Naive thymus-derived CD4-positive, alpha-beta T cell (primary cell): Measurements from ENCODE around the gene HOXB3. TPM values are rescaled to one million over a fixed set of nuclear protein-coding genes. Genes with fewer than 3 reads are reported as not detected.

ENCODE experiments used
- ATAC-seq: fragments of 150-1000 bp; cut with Tn5 transposase; 2 replicates; pipeline ENCODE4 v1.10.0; 2021; ENCODE audit warnings: mild to moderate bottlenecking, moderate library complexity
- CTCF ChIA-PET: fragments of 350-600 bp; sonication (Branson Sonifier 250); formaldehyde crosslinking; loops from one replicate; lab custom pipeline; 2021; ENCODE audit warnings: antibody characterized with exemption; lab: Charles Lee
- POLR2A ChIA-PET: fragments of 350-600 bp; sonication (Branson Sonifier 250); formaldehyde crosslinking; loops from one replicate; lab custom pipeline; 2021; ENCODE audit warnings: antibody characterized with exemption, inconsistent platforms; lab: Charles Lee
- DNase-seq, 9 donors: peaks; one replicate each; pipeline versions ENCODE4 v3.0.0 to v3.0.0-alpha.2; 2020 to 2022; ENCODE audit warnings: mixed read lengths in 1 of 9
- H3K27ac ChIP-seq: one replicate; pipeline ENCODE4 v1.7.0; 2013; ENCODE audit warnings: mild to moderate bottlenecking, low read depth, low read length, moderate library complexity
- H3K27me3 ChIP-seq, 2 donors: one replicate each; pipeline ENCODE4 v1.7.0; 2013; ENCODE audit warnings: low read length in 2 of 2, mild to moderate bottlenecking in 2 of 2, moderate library complexity in 2 of 2; ENCODE audit not compliant: control insufficient read depth in 2 of 2, insufficient read depth in 2 of 2
- H3K36me3 ChIP-seq, 3 experiments: 1 replicate in 2 of 3; 2 replicates in 1 of 3; pipeline ENCODE4 v1.7.0; 2013; ENCODE audit warnings: low read length in 3 of 3, mild to moderate bottlenecking in 3 of 3, moderate library complexity in 1 of 3; ENCODE audit not compliant: insufficient read depth in 3 of 3, control insufficient read depth in 2 of 3
- H3K4me1 ChIP-seq, 2 donors: one replicate each; pipeline ENCODE4 v1.7.0; 2013; ENCODE audit warnings: low read length in 2 of 2, mild to moderate bottlenecking in 2 of 2, moderate library complexity in 1 of 2; ENCODE audit not compliant: control insufficient read depth in 2 of 2, insufficient read depth in 2 of 2
- H3K4me3 ChIP-seq: 2 replicates; pipeline ENCODE4 v1.7.0; 2013; ENCODE audit warnings: mild to moderate bottlenecking, low read length
- H3K9me3 ChIP-seq, 3 experiments: 1 replicate in 2 of 3; 2 replicates in 1 of 3; pipeline ENCODE4 v1.7.0; 2013; ENCODE audit warnings: low read length in 3 of 3; ENCODE audit not compliant: control insufficient read depth in 2 of 3
- H3K27ac Mint-ChIP-seq, 9 donors: one replicate each; pipeline ENCODE4 v1.8.0; 2020 to 2022; ENCODE audit warnings: mixed read lengths in 9 of 9, mild to moderate bottlenecking in 8 of 9, moderate library complexity in 5 of 9, inconsistent platforms in 2 of 9
- H3K27me3 Mint-ChIP-seq, 5 donors: one replicate each; pipeline ENCODE4 v1.8.0; 2021 to 2022; ENCODE audit warnings: mixed read lengths in 5 of 5, mild to moderate bottlenecking in 1 of 5
- H3K36me3 Mint-ChIP-seq, 5 donors: one replicate each; pipeline ENCODE4 v1.8.0; 2020 to 2022; ENCODE audit warnings: mixed read lengths in 5 of 5, mild to moderate bottlenecking in 3 of 5, inconsistent platforms in 1 of 5
- H3K4me1 Mint-ChIP-seq, 7 donors: one replicate each; pipeline ENCODE4 v1.8.0; 2020 to 2022; ENCODE audit warnings: mixed read lengths in 7 of 7, mild to moderate bottlenecking in 3 of 7, inconsistent platforms in 1 of 7
- H3K4me3 Mint-ChIP-seq, 10 donors: one replicate each; pipeline ENCODE4 v1.8.0; 2020 to 2022; ENCODE audit warnings: mild to moderate bottlenecking in 10 of 10, mixed read lengths in 10 of 10, moderate library complexity in 6 of 10, inconsistent platforms in 2 of 10
- H3K9me3 Mint-ChIP-seq, 11 donors: one replicate each; pipeline ENCODE4 v1.8.0; 2020 to 2022; ENCODE audit warnings: mixed read lengths in 11 of 11, mild to moderate bottlenecking in 4 of 11, inconsistent platforms in 1 of 11, moderate library complexity in 1 of 11
- intact Hi-C, 2 donors: fragments of 100-400 bp; cut with micrococcal nuclease; formaldehyde crosslinking; loops; one replicate each; pipeline ENCODE4 v1.15.1; 2023
- polyA plus RNA-seq, 2 donors: library from polyadenylated mRNA; unstranded; fragments of 300-500 nt; fragmentation: Illumina TruSeq; gene quantifications; one replicate each; pipeline ENCODE4 v1.2.3, GENCODE V29; 2021
- total RNA-seq, 6 experiments: library from RNA in 5 of 6; stranded (reverse) in 5 of 6; gene quantifications; 1 replicate in 5 of 6; 2 replicates in 1 of 6; pipeline ENCODE4 v1.2.3 and lab custom pipeline; 2021 to 2026

HOXB3 gene
- total and polyA plus RNA-seq, 7 experiments from 2014 or later = 0.11 to 14.6 (median 5.8) TPM; not detected in 1

DNA sequence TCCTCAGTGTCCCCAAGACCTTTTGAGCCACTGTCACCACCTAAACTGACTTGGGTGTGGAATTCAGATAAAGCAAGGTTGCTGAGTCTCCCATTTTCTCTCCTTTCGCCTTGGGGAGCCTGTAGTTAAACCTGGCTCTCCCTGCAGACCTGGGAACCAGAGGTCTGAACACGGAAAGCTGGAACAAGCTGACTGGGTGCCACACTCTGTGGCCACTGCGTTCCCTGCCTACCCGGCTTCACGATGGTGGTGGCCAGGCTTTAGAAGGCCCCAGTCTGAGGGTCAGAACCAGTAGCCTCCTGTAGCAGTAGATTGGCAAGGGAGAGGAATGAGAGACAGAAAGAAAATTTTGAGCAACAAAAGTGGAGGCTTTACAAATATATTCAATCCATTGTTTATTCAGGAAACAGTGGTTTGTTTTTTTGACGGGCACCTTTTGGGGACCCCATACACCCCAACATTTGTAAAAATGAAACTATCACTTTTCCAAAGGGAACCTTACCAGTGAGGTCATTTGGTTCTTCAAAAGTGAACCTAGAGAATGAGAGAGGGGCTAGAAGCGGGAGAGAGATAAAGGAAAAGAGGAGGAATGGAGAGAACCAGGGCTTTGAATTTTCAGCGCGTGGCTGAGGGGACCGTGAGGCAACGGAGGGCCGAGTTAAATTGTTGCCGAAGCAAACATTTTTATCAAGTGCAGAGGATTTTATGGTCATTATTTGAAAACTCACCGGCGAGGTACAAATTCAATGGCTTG, 26.9 kb upstream of the HOXB3 start:
- Mint-ChIP-seq H3K27ac (peak overlapping the region in 5 of 9 donors; percentile 15 to 77 (median 50)), H3K9me3 (peaks cover 0 to 3% (median 0%) of the 10 kb centered on the region in 11 donors), H3K4me1 (peaks cover 36 to 62% (median 48%) of the 10 kb centered on the region in 7 donors), H3K36me3 (peaks cover 0 to 3% (median 0%) of the 10 kb centered on the region in 5 donors), H3K4me3 (peak overlapping the region in 7 of 10 donors; percentile 1 to 40 (median 22)), H3K27me3 (peaks cover 86 to 93% (median 90%) of the 10 kb centered on the region in 5 donors)
- CTCF ChIA-PET = interaction anchor here (0.8 to 2.6 kb wide), 7 partner anchors 16 to 591 kb away, joined by 3 to 6 read pairs (median 4); no protein-coding TSS in a partner anchor
- Histone ChIP-seq H3K27ac (no peak overlapping the region), H3K27me3 (peaks cover 35 to 61% of the 10 kb centered on the region in 2 donors), H3K4me3 (no peak overlapping the region), H3K9me3 (no peaks in the 10 kb centered on the region), H3K4me1 (peaks cover 27 to 36% of the 10 kb centered on the region in 2 donors), H3K36me3 (no peaks in the 10 kb centered on the region)
- POLR2A ChIA-PET = interaction anchor here (1.0 kb wide), 1 partner anchor 10 kb away, joined by 3 read pairs; no protein-coding TSS in a partner anchor
- DNase-seq (no peak), ATAC-seq (no peak)
- intact Hi-C loops = loop anchor here (5.0 to 10.0 kb wide), 4 partner anchors 535 to 1348 kb away; partner anchors contain the start of genes DLX4 (in 1 of the 2), PNPO (in 1 of the 2) and SCRN2 (in 1 of the 2)

DNA sequence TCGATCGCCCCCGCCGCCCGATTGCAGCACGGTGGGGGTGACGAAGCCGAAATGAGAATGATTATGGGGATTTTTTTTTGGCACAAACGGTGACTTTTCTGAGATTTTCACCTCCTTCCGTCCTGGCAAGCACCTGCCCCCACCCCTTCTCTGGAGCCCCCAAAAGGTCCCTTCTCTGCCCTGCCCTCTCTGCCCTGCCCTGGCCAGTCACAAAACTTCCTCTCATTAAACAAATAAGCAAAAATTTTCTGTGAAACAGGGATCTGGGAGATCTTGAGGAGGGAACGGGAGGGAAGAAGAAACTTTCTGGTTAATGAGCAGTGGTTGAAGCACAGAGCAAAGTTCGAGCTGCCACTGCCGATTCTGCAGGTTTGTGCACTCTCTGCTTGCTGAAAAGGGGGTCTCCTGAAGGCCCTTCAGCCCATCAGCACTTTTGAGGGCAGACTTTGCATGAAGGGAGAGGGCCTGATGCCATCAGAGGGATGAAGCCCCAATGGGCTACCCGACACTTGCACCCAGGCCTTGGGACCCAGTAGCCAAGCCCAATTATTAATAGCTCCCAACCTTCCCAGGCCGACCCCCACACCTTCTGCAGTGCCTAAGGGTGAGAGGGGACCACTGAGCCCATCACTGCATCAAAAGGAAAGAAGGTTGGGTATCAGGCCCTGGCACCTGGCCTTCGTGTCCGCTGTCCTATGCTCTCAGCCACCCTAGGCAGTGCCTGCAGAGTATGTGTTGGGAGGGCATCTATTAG, 26.1 kb upstream of the HOXB3 start:
- peaks cover 0 to 4% (median 0%) of the 10 kb centered on the region in 11 donors for H3K9me3 Mint-ChIP-seq
- no peak overlapping the region for H3K27ac ChIP-seq
- H3K4me3 Mint-ChIP-seq = peak overlapping the region in 3 of 10 donors; percentile 1 to 51 (median 37)

DNA sequence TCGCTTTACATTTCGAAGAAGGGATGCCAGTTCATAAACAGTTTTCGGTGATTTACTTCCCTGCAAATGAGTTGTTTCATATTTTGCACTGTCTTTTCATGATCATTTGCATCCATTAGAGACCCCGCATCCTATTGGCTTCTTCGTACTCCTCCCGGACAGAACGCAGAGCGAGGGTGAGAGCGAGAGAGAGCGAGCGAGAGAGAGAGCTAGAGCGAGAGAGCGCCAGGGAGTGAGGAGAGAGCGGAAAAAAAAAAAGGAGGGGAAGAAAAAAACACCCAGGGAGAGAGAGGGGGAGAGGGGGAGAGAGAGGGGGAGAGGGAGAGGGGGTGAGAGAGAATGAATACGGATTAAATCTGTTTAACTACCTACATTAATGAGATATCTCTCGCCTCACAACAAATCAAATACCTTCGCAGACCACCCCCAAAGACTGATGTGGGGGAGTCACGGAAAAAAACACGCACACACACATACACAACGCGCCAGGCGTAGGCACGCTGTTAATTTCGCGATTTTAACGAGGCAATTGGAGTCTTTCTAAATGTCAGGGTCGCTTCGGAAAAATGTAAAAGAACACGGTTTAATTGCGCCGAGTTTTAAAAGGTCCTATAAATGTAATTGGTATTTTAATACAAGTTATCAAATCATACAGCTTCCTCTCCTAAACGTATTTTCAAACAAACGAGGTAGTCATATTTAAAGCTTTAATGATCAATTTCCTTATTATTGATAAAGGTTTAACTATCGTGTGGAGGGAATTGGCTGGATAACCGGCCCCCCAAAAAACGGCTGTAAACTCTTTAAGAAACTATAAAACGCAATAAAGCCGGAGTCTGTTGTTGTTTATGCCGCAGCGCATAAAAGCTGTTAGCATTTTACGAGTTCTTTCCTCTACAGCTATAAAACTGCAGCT, 25.3 kb upstream of the HOXB3 start, which contains the start of gene HOXB8:
HOXB8 (minus strand) TSS at position 246 of the 916 bp plus-strand sequence. CDS start 588 bp downstream, outside the sequence.
- Mint-ChIP-seq H3K27ac (peak within 1 kb of the TSS in 3 of 9 donors; percentile 21 to 83 (median 28)), H3K4me1 (peaks cover 48 to 77% (median 61%) of the 10 kb centered on the region in 7 donors), H3K27me3 (peaks cover 81 to 91% (median 88%) of the 10 kb centered on the region in 5 donors), H3K36me3 (peaks cover 0 to 1% (median 0%) of the 10 kb centered on the region in 5 donors), H3K4me3 (peak within 1 kb of the TSS; percentile 21 to 95 (median 71)), H3K9me3 (peaks cover 0 to 4% (median 0%) of the 10 kb centered on the region in 11 donors)
- Histone ChIP-seq H3K4me3 (no peak within 1 kb of the TSS), H3K9me3 (no peaks in the 10 kb centered on the region), H3K27ac (no peak within 1 kb of the TSS), H3K36me3 (no peaks in the 10 kb centered on the region), H3K27me3 (peaks cover 35 to 66% of the 10 kb centered on the region in 2 donors), H3K4me1 (peaks cover 34 to 49% of the 10 kb centered on the region in 2 donors)
- ATAC-seq = no peak
- CTCF ChIA-PET = interaction anchor here (0.7 to 1.9 kb wide), 5 partner anchors 14 to 590 kb away, joined by 3 to 6 read pairs (median 5); partner anchors contain the start of gene HOXB5
- no peak for DNase-seq
- intact Hi-C loops = loop anchor here (5.0 to 10.0 kb wide), 4 partner anchors 533 to 1349 kb away; partner anchors contain the start of genes DLX4 (in 1 of the 2), PNPO (in 1 of the 2) and SCRN2 (in 1 of the 2)
- POLR2A ChIA-PET = interaction anchor here (0.8 to 0.9 kb wide), 3 partner anchors 8 to 91 kb away, joined by 3 to 5 read pairs (median 3); no protein-coding TSS in a partner anchor

More for the DNA sequence above, 26.1 kb upstream of the HOXB3 start:
- DNase-seq (no peak), ATAC-seq (no peak)
- Mint-ChIP-seq H3K36me3 (peaks cover 0 to 3% (median 0%) of the 10 kb centered on the region in 5 donors), H3K4me1 (peaks cover 42 to 69% (median 55%) of the 10 kb centered on the region in 7 donors), H3K27me3 (peaks cover 84 to 93% (median 90%) of the 10 kb centered on the region in 5 donors), H3K27ac (peak overlapping the region in 2 of 9 donors; percentile 50 to 72)
- intact Hi-C loops = loop anchor here (5.0 to 10.0 kb wide), 4 partner anchors 534 to 1349 kb away; partner anchors contain the start of genes DLX4 (in 1 of the 2), PNPO (in 1 of the 2) and SCRN2 (in 1 of the 2)
- Histone ChIP-seq H3K4me1 (peaks cover 32 to 42% of the 10 kb centered on the region in 2 donors), H3K27me3 (peaks cover 35 to 64% of the 10 kb centered on the region in 2 donors), H3K36me3 (no peaks in the 10 kb centered on the region), H3K4me3 (no peak overlapping the region), H3K9me3 (no peaks in the 10 kb centered on the region)
- ChIA-PET POLR2A (interaction anchor here (0.9 kb wide), 1 partner anchor 9 kb away, joined by 3 read pairs; no protein-coding TSS in a partner anchor), CTCF (interaction anchor here (0.7 to 1.9 kb wide), 4 partner anchors 15 to 591 kb away, joined by 3 to 6 read pairs (median 5); partner anchors contain the start of gene HOXB5)

DNA sequence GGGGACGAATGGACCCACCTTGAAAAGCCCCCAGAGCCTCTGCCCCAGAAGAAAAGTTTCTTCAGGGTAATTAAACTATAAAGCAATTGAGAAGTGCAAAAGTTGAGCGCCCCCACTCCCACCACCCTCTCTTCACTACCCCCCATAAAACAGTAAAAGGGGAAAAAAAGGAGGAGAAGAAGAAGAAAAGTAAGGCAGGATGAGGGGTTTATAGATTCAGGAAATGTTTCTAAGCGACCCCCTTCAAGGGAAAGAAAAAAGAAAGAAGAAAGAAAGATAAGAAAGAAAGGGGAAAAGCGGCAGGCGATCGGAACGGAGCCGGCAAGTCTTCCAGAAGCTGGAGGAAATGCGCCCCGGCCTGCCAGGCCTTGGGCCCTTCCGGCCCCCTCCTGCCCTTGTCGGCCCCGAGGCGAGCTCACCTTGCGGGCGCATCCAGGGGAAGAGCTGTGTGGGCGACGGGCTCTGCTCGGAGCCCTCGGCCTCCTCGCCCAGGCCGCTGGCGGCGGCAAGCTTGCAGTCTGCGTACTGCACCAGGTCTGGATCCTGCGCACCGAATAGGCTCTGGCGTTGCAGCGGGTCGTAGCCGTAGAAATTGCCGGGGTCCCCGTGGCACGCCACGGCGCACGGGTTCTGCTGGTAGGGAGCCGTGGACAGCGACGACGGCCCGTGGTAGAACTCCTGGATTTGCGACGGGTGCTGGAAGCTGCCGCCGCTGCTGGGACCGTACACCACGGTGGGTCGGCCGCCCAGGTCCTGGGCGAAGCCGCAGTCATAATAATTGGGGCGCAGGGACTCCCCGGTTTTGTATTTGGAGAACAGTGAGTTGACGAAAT, 24.0 kb upstream of the HOXB3 start:
- Mint-ChIP-seq H3K4me1 (peaks cover 48 to 70% (median 61%) of the 10 kb centered on the region in 7 donors), H3K9me3 (peaks cover 0 to 4% (median 0%) of the 10 kb centered on the region in 11 donors), H3K27me3 (peaks cover 75 to 89% (median 82%) of the 10 kb centered on the region in 5 donors), H3K36me3 (peaks cover 0 to 1% (median 0%) of the 10 kb centered on the region in 5 donors), H3K4me3 (peak overlapping the region; percentile 58 to 95 (median 76)), H3K27ac (peak overlapping the region in 1 of 9 donors; percentile 77)
- Histone ChIP-seq H3K4me1 (peaks cover 34 to 53% of the 10 kb centered on the region in 2 donors), H3K27ac (no peak overlapping the region), H3K4me3 (no peak overlapping the region), H3K36me3 (no peaks in the 10 kb centered on the region), H3K27me3 (peaks cover 35 to 68% of the 10 kb centered on the region in 2 donors), H3K9me3 (no peaks in the 10 kb centered on the region)
- intact Hi-C loops = loop anchor here (2.0 to 10.0 kb wide), 6 partner anchors 113 to 1351 kb away; partner anchors contain the start of genes DLX4 (in 1 of the 2), HOXB13 (in 1 of the 2), IGF2BP1 (in 1 of the 2) and PNPO (in 1 of the 2)
- CTCF ChIA-PET = interaction anchor here (0.9 to 1.6 kb wide), 2 partner anchors 18 to 355 kb away, joined by 3 to 4 read pairs; no protein-coding TSS in a partner anchor
- ATAC-seq (no peak), DNase-seq (peak in 2 of 9 donors; percentile 27 to 31)
- POLR2A ChIA-PET = interaction anchor here (0.8 to 1.0 kb wide), 3 partner anchors 10 to 160 kb away, joined by 3 to 5 read pairs (median 4); no protein-coding TSS in a partner anchor
